Progenitor cell of endocrine pancreas (in vitro differentiated cells): ENCODE measurements around the gene INO80B. TPM values are rescaled to one million over a fixed set of nuclear protein-coding genes. Genes with fewer than 3 reads are reported as not detected.

Source experiments
- DNase-seq: peaks from one replicate; pipeline ENCODE4 v3.0.0; 2021; ENCODE audit warnings: low spot score; ENCODE audit not compliant: unreplicated experiment
- H3K27ac Mint-ChIP-seq: 2 replicates; pipeline ENCODE4 v1.8.0; 2021; ENCODE audit warnings: mild to moderate bottlenecking, moderate library complexity, mixed read lengths
- H3K27me3 Mint-ChIP-seq: 2 replicates; pipeline ENCODE4 v1.8.0; 2021; ENCODE audit warnings: mixed read lengths
- H3K36me3 Mint-ChIP-seq: 2 replicates; pipeline ENCODE4 v1.8.0; 2022; ENCODE audit warnings: mixed read lengths; ENCODE audit not compliant: insufficient read depth
- H3K4me1 Mint-ChIP-seq: 2 replicates; pipeline ENCODE4 v1.8.0; 2021; ENCODE audit warnings: low read depth, mixed read lengths
- H3K4me3 Mint-ChIP-seq: 2 replicates; pipeline ENCODE4 v1.8.0; 2021; ENCODE audit warnings: low read depth, mild to moderate bottlenecking, moderate library complexity, mixed read lengths
- H3K9me3 Mint-ChIP-seq: 2 replicates; pipeline ENCODE4 v1.8.0; 2021; ENCODE audit warnings: low read depth, mixed read lengths
- total RNA-seq: library from RNA; stranded (reverse); gene quantifications from 2 replicates; pipeline ENCODE4 v1.2.1, GENCODE V29; 2021
- TF ChIP-seq, protein P1 (sequence below): fragments of 200-600 bp; sonication (generic); IDR thresholded peaks from one replicate; pipeline ENCODE4 v1.5.0; 2021; ENCODE audit warnings: antibody characterized with exemption, mild to moderate bottlenecking; ENCODE audit not compliant: unreplicated experiment

INO80B gene
- total RNA-seq, 1 donor from 2014 or later: 46.8 TPM

DNA sequence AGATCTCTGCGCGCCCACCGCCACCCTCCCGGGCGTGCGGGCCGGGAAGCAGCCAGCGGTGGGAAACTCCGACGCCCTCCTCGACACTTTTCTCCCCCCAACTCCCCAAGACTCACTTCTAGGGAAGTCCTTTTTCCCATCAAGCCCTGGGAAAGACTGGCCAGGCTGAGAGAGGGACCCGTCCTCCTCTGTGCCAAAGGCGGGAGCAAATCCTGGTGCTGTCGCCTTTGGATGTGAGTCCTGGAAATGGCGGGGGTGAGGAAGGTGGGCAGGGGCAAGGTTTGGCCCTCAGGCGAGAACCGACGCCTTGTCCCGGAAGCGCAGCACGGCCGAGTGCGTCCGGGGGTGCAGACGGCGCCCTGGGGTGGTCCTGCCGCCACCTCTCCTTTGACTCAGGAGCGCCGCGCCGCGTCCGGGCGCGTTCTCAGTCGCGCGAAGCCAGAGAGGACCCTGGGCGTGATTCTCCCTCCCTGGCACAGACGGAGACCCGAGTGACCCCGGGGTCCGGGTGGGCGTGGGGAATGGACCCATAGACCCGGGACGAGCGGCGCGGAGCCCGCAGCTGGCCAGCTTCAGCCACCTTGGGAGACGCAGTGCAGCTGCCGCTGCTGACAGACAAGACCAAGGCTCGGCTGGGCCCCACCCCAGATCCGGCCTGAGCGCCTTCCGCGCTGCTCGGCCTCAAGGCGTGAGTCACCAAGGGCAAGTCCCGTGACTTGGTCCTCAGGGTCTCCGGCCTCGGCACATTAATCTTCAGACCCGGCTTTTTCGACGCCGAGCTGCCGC lies 48.0 kb downstream of the INO80B start:
- H3K27me3 Mint-ChIP-seq: peaks cover 20% of the 10 kb centered on the region
- DNase-seq: no peak
- H3K4me3 Mint-ChIP-seq: peak overlapping the region; percentile 77
- peak overlapping the region; percentile 94 for H3K27ac Mint-ChIP-seq
- H3K36me3 Mint-ChIP-seq: peaks cover 12% of the 10 kb centered on the region
- H3K4me1 Mint-ChIP-seq: peaks cover 42% of the 10 kb centered on the region
- H3K9me3 Mint-ChIP-seq: no peaks in the 10 kb centered on the region
- TF ChIP-seq, protein P1, sequence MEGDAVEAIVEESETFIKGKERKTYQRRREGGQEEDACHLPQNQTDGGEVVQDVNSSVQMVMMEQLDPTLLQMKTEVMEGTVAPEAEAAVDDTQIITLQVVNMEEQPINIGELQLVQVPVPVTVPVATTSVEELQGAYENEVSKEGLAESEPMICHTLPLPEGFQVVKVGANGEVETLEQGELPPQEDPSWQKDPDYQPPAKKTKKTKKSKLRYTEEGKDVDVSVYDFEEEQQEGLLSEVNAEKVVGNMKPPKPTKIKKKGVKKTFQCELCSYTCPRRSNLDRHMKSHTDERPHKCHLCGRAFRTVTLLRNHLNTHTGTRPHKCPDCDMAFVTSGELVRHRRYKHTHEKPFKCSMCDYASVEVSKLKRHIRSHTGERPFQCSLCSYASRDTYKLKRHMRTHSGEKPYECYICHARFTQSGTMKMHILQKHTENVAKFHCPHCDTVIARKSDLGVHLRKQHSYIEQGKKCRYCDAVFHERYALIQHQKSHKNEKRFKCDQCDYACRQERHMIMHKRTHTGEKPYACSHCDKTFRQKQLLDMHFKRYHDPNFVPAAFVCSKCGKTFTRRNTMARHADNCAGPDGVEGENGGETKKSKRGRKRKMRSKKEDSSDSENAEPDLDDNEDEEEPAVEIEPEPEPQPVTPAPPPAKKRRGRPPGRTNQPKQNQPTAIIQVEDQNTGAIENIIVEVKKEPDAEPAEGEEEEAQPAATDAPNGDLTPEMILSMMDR: peak; percentile 38

DNA sequence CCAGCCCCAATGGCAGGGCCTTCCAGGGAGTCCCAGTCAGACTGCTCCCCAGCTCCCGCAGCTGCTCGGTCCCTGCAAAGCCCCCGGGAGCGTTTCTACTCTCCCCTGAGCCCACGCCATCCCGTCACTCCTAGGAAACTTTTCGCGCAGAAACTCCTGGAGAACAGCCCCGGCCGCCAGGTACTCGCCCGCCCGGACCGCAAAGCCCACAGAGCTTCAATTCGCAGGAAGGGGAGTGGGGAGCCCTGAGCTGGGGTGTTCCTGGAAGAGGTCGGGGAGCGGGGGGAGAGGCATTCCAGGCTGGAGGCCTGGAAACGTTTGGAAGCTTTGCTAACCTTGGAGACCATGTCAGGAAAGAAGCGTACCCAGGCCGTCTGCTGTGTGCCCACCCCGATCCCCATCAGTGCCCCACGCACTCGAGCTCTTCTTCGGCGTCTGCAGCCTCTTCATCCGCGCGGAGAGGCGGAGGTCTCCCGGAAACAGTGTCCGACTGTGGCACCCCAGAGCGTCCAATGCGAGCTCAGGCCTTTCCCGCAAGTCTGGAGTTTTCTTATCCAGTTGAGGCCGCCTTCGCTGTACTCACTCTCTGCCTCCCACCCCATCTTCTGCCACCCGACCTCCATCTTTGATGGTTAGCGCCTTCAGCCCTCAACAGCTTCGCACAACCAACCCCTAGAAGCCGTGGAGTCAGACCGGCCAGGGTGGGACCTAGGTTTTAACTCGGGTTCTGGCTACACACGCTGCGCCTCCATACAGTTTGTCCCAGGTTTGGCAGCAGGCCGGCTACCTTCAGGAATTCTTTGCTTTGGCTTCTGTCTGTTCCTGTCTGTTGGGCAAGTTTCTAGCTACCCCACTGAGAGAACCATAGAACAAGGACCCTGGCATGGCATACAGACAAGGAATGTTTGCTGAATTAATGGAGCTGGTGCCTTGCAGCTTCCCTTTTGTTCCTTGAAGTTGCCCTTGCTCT lies 48.9 kb downstream of the INO80B start:
- no peaks in the 10 kb centered on the region for H3K9me3 Mint-ChIP-seq
- H3K27me3 Mint-ChIP-seq: peaks cover 15% of the 10 kb centered on the region
- H3K27ac Mint-ChIP-seq: peak overlapping the region; percentile 94
- DNase-seq: no peak
- peaks cover 12% of the 10 kb centered on the region for H3K36me3 Mint-ChIP-seq
- H3K4me3 Mint-ChIP-seq: peak overlapping the region; percentile 77
- peaks cover 44% of the 10 kb centered on the region for H3K4me1 Mint-ChIP-seq
- TF ChIP-seq, protein P1: no peak

- peaks cover 13% of the 10 kb centered on the region for H3K27me3 Mint-ChIP-seq
- DNase-seq: no peak
- H3K9me3 Mint-ChIP-seq: no peaks in the 10 kb centered on the region
- peak overlapping the region; percentile 62 for H3K27ac Mint-ChIP-seq
- peaks cover 12% of the 10 kb centered on the region for H3K36me3 Mint-ChIP-seq
- peak overlapping the region; percentile 77 for H3K4me3 Mint-ChIP-seq
- peaks cover 41% of the 10 kb centered on the region for H3K4me1 Mint-ChIP-seq
- TF ChIP-seq, protein P1: no peak
Observed at GRCh38 chr2:74504591-74504990, 49.7 kb downstream of the INO80B start.

DNA sequence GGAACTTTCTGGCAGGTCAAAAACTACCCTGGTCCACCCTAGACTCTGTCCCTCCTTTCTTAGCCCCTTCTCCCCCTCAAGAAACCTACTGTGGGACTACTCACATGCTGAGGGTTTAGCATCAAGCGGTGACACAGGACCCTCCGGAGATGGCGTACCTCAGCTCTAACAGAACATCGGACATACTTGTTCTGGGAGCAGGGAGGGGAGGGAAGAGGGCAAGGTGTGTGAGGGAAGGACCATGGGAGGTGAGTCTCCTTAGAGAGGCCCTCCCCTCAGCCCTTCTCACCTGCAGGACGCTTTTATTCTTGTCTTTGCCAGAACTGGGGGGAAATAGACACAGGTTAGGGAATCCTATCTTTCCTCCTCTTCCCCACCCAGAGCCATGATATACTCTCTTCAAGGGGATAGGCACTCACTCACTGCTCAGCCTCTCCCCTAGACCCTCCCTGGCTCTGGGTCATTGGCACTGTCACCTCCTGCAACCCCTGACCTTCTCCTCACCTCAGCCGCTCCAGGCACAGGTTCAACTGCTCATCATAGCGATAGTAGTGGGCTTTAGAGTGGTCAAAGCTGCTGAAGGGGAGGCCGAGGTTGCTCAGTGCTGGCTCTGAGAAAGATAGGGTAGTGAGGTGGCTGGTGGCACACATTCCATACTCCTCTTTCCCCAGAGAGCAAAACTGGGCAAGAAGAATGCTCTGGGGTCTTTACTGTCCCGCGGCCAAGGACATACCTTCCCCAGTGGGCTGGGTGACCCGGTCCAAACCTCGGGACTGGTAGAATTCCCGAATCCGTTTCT lies 50.8 kb downstream of the INO80B start:
- Mint-ChIP-seq H3K4me1 (peaks cover 38% of the 10 kb centered on the region), H3K27ac (peak overlapping the region; percentile 54), H3K36me3 (peaks cover 12% of the 10 kb centered on the region), H3K9me3 (no peaks in the 10 kb centered on the region), H3K4me3 (peak overlapping the region; percentile 16), H3K27me3 (peaks cover 16% of the 10 kb centered on the region)
- DNase-seq: no peak
- TF ChIP-seq, protein P1: no peak
